ENCODE measurements around the gene PPP1R14C.
"Not testable (repeated sequence)": the region's sequence is repeated elsewhere in the genome, so short reads cannot be mapped to it uniquely, and the experiment has no call there.

Gene PPP1R14C

GRCh38 chr6:150142670-150143515 lies at the start of gene PPP1R14C:
Gene PPP1R14C (plus strand): TSS chr6:150143044. CDS start chr6:150143193, 149 bp downstream.
- no peak for DNase-seq

GRCh38 chr6:150093397-150093796 lies 49.4 kb upstream of the PPP1R14C start:
- DNase-seq, result no peak

- DNase-seq, result no peak
These were observed 44.7 kb upstream of the PPP1R14C start for GRCh38 chr6:150098155-150098554.

GRCh38 chr6:150099546-150099945 lies 43.3 kb upstream of the PPP1R14C start:
- no peak for DNase-seq

GRCh38 chr6:150099953-150100352 lies 42.9 kb upstream of the PPP1R14C start:
- DNase-seq, result no peak

- DNase-seq, result no peak
These were observed 42.1 kb upstream of the PPP1R14C start for GRCh38 chr6:150100745-150101144.

GRCh38 chr6:150102750-150103270 lies 40.0 kb upstream of the PPP1R14C start:
- no peak for DNase-seq

- DNase-seq, result no peak
These were observed 30.6 kb upstream of the PPP1R14C start for GRCh38 chr6:150112233-150112632.

GRCh38 chr6:150115769-150116168 lies 27.1 kb upstream of the PPP1R14C start:
- DNase-seq, result no peak

- no peak for DNase-seq
These were observed 26.5 kb upstream of the PPP1R14C start for GRCh38 chr6:150116200-150116800.

GRCh38 chr6:150118203-150118602 lies 24.6 kb upstream of the PPP1R14C start:
- no peak for DNase-seq

- DNase-seq, result no peak
These were observed 24.2 kb upstream of the PPP1R14C start for GRCh38 chr6:150118627-150119026.

GRCh38 chr6:150119173-150119572 lies 23.7 kb upstream of the PPP1R14C start:
- no peak for DNase-seq

- DNase-seq, result no peak
These were observed 19.2 kb upstream of the PPP1R14C start for GRCh38 chr6:150123645-150124044.

GRCh38 chr6:150124235-150124634 lies 18.6 kb upstream of the PPP1R14C start:
- no peak for DNase-seq

- no peak for DNase-seq
These were observed 16.1 kb upstream of the PPP1R14C start for GRCh38 chr6:150126641-150127291.

GRCh38 chr6:150128425-150128824 lies 14.4 kb upstream of the PPP1R14C start:
- DNase-seq, result no peak

- no peak for DNase-seq
These were observed 13.0 kb upstream of the PPP1R14C start for GRCh38 chr6:150129616-150130505.

GRCh38 chr6:150133686-150134085 lies 9.2 kb upstream of the PPP1R14C start:
- no peak for DNase-seq

- DNase-seq, result no peak
These were observed 8.4 kb upstream of the PPP1R14C start for GRCh38 chr6:150134280-150134920.

GRCh38 chr6:150137711-150138110 lies 5.1 kb upstream of the PPP1R14C start:
- DNase-seq, result not testable (repeated sequence)

- no peak for DNase-seq
These were observed 4.2 kb upstream of the PPP1R14C start for GRCh38 chr6:150138638-150139037.
